Measurements from ENCODE around the gene ZNF90.
"Not testable (repeated sequence)": the region's sequence is repeated elsewhere in the genome, so short reads cannot be mapped to it uniquely, and the experiment has no call there.

DNA sequence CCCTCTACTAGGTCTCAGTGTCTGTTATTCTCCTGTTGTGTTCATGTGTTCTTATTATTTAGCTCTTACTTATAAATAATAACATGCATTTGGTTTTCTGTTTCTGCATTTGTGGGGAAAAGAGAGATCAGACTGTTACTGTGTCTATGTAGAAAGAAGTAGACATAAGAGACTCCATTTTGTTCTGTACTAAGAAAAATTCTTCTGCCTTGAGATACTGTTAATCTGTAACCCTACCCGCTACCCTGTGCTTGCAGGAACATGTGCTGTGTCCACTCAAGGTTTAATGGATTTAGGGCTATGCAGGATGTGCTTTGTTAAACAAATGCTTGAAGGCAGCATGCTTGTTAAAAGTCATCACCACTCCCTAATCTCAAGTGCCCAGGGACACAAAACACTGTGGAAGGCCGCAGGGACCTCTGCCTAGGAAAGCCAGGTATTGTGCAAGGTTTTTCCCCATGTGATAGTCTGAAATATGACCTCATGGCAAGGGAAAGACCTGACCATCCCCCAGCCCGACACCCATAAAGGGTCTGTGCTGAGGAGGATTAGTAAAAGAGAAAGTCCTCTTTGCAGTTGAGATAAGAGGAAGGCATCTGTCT is 4.5 kb downstream of the ZNF90 start:
- not testable (repeated sequence) for TF ChIP-seq TARDBP (IDR thresholded peaks at IDR 0.05); L3MBTL2 (conservative IDR thresholded peaks at IDR 0.05); NFRKB (IDR thresholded peaks at IDR 0.05); FOXK2 (IDR thresholded peaks at IDR 0.05); SP1 (IDR thresholded peaks at IDR 0.05); ELF4 (IDR thresholded peaks at IDR 0.05); SUZ12 (IDR thresholded peaks at IDR 0.05); BHLHE40 (IDR thresholded peaks at IDR 0.05; ENCODE audit: borderline replicate concordance); FOXM1 (IDR thresholded peaks at IDR 0.05; ENCODE audit: borderline replicate concordance); FOXA1 (IDR thresholded peaks at IDR 0.05); ARNT (IDR thresholded peaks at IDR 0.05); ZNF384 (IDR thresholded peaks at IDR 0.05); LEF1 (IDR thresholded peaks at IDR 0.05; ENCODE audit: borderline replicate concordance); CTBP1 (IDR thresholded peaks at IDR 0.05; ENCODE audit: borderline replicate concordance)

Data from HEK293T (cell line).